GM12878 (cell line): ENCODE data around the gene KCNMB4.

ENCODE experiments used
- BACH1 ChIP-seq: fragments of 450-650 bp; IDR thresholded peaks from 2 replicates; pipeline ENCODE4 v1.6.1; 2017; ENCODE audit warnings: mild to moderate bottlenecking, borderline replicate concordance
- EP300 ChIP-seq, 2 experiments: fragments of 150-350 bp in 1 of 2; IDR thresholded peaks; 2 replicates each; pipeline ENCODE4 v1.6.1; 2011 to 2012; ENCODE audit warnings: low read depth in 2 of 2, low read length in 2 of 2, borderline replicate concordance in 1 of 2, improper control_type of control experiment in 1 of 2, inconsistent platforms in 1 of 2; ENCODE audit not compliant: control insufficient read depth in 1 of 2
- EZH2 ChIP-seq: IDR thresholded peaks from 2 replicates; pipeline ENCODE4 v1.6.1; 2012; ENCODE audit warnings: low read depth, mild to moderate bottlenecking, control low read depth, inconsistent platforms, low read length, borderline replicate concordance; ENCODE audit not compliant: control insufficient read depth
- HDGF ChIP-seq: fragments of 450-650 bp; IDR thresholded peaks from 2 replicates; pipeline ENCODE4 v1.6.1; 2016; ENCODE audit warnings: antibody characterized with exemption
- MTA3 ChIP-seq: IDR thresholded peaks from 2 replicates; pipeline ENCODE4 v1.6.1; 2012; ENCODE audit warnings: low read length, inconsistent platforms, borderline replicate concordance
- NR2C2 ChIP-seq: IDR thresholded peaks from 2 replicates; pipeline ENCODE4 v1.6.1; 2011; ENCODE audit warnings: borderline replicate concordance, low read depth; ENCODE audit not compliant: control insufficient read depth, insufficient read length
- POLR2A ChIP-seq: IDR thresholded peaks from 2 replicates; pipeline ENCODE4 v1.6.1; 2011; ENCODE audit warnings: low read depth, mild to moderate bottlenecking, low read length
- SP1 ChIP-seq: IDR thresholded peaks from one replicate; pipeline ENCODE4 v1.6.1; 2011; ENCODE audit warnings: low read depth, low read length
- TAF1 ChIP-seq: IDR thresholded peaks from 2 replicates; pipeline ENCODE4 v1.6.1; 2011; ENCODE audit warnings: mild to moderate bottlenecking, low read depth, low read length, borderline replicate concordance
- YY1 ChIP-seq: IDR thresholded peaks from 2 replicates; pipeline ENCODE4 v1.6.1; 2011; ENCODE audit warnings: low read depth, mild to moderate bottlenecking, low read length
- TF ChIP-seq, protein P1 (sequence below): IDR thresholded peaks from 2 replicates; pipeline ENCODE4 v1.6.1; 2012; ENCODE audit warnings: mild to moderate bottlenecking, low read depth, low read length
- TF ChIP-seq, protein P2 (sequence below), 3 experiments: IDR thresholded peaks in 2 of 3; conservative IDR thresholded peaks in 1 of 3; 2 replicates each; pipeline ENCODE4 v1.5.1; 2011; ENCODE audit warnings: low read depth in 3 of 3, low read length in 3 of 3, mild to moderate bottlenecking in 3 of 3, control low read depth in 2 of 3, moderate library complexity in 2 of 3, inconsistent platforms in 1 of 3, mixed read lengths in 1 of 3; ENCODE audit not compliant: control insufficient read depth in 2 of 3, insufficient read depth in 1 of 3; ENCODE audit errors: extremely low read depth in 1 of 3
- TF ChIP-seq, protein P3 (sequence below): fragments of 450-650 bp; IDR thresholded peaks from 2 replicates; pipeline ENCODE4 v1.6.1; 2017; ENCODE audit warnings: antibody characterized with exemption, mild to moderate bottlenecking, moderate library complexity
- TF ChIP-seq, protein P4 (sequence below): IDR thresholded peaks from 2 replicates; pipeline ENCODE4 v1.6.1; 2011; ENCODE audit warnings: low read depth, mild to moderate bottlenecking, low read length, moderate library complexity, borderline replicate concordance; ENCODE audit errors: extremely low read depth

DNA sequence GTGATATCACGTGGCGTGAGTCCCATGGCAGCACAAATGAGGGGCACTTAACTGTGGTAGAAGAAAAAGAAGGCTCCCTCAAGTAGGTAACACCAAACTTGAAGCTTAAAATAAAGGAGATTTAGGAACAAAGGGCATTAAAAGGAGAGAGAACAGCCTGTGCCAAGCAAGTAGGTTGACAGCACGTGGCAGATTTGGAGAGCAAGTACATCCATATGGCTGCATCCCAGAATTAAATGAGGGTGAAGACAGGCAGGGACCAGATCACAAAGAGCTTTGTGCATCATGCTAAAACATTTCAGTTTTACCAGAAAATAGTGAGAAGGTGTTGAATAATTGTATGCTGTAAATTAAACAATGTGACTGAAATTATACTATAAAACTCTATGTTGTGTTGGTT is 32.8 kb downstream of the KCNMB4 start:
- no peak for TF ChIP-seq NR2C2
- TF ChIP-seq YY1, result no peak
- TF ChIP-seq, protein P1, sequence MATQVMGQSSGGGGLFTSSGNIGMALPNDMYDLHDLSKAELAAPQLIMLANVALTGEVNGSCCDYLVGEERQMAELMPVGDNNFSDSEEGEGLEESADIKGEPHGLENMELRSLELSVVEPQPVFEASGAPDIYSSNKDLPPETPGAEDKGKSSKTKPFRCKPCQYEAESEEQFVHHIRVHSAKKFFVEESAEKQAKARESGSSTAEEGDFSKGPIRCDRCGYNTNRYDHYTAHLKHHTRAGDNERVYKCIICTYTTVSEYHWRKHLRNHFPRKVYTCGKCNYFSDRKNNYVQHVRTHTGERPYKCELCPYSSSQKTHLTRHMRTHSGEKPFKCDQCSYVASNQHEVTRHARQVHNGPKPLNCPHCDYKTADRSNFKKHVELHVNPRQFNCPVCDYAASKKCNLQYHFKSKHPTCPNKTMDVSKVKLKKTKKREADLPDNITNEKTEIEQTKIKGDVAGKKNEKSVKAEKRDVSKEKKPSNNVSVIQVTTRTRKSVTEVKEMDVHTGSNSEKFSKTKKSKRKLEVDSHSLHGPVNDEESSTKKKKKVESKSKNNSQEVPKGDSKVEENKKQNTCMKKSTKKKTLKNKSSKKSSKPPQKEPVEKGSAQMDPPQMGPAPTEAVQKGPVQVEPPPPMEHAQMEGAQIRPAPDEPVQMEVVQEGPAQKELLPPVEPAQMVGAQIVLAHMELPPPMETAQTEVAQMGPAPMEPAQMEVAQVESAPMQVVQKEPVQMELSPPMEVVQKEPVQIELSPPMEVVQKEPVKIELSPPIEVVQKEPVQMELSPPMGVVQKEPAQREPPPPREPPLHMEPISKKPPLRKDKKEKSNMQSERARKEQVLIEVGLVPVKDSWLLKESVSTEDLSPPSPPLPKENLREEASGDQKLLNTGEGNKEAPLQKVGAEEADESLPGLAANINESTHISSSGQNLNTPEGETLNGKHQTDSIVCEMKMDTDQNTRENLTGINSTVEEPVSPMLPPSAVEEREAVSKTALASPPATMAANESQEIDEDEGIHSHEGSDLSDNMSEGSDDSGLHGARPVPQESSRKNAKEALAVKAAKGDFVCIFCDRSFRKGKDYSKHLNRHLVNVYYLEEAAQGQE, result no peak
- TF ChIP-seq, protein P2, sequence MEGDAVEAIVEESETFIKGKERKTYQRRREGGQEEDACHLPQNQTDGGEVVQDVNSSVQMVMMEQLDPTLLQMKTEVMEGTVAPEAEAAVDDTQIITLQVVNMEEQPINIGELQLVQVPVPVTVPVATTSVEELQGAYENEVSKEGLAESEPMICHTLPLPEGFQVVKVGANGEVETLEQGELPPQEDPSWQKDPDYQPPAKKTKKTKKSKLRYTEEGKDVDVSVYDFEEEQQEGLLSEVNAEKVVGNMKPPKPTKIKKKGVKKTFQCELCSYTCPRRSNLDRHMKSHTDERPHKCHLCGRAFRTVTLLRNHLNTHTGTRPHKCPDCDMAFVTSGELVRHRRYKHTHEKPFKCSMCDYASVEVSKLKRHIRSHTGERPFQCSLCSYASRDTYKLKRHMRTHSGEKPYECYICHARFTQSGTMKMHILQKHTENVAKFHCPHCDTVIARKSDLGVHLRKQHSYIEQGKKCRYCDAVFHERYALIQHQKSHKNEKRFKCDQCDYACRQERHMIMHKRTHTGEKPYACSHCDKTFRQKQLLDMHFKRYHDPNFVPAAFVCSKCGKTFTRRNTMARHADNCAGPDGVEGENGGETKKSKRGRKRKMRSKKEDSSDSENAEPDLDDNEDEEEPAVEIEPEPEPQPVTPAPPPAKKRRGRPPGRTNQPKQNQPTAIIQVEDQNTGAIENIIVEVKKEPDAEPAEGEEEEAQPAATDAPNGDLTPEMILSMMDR (IDR thresholded peaks at IDR 0.05 in 2 of 3, conservative IDR thresholded peaks at IDR 0.05 in 1 of 3; ENCODE audit: control insufficient read depth in 2 of 3, extremely low read depth in 1 of 3, insufficient read depth in 1 of 3, low read depth in 3 of 3, low read length in 3 of 3), result no peak
- no peak for TF ChIP-seq SP1
- TF ChIP-seq, protein P3, sequence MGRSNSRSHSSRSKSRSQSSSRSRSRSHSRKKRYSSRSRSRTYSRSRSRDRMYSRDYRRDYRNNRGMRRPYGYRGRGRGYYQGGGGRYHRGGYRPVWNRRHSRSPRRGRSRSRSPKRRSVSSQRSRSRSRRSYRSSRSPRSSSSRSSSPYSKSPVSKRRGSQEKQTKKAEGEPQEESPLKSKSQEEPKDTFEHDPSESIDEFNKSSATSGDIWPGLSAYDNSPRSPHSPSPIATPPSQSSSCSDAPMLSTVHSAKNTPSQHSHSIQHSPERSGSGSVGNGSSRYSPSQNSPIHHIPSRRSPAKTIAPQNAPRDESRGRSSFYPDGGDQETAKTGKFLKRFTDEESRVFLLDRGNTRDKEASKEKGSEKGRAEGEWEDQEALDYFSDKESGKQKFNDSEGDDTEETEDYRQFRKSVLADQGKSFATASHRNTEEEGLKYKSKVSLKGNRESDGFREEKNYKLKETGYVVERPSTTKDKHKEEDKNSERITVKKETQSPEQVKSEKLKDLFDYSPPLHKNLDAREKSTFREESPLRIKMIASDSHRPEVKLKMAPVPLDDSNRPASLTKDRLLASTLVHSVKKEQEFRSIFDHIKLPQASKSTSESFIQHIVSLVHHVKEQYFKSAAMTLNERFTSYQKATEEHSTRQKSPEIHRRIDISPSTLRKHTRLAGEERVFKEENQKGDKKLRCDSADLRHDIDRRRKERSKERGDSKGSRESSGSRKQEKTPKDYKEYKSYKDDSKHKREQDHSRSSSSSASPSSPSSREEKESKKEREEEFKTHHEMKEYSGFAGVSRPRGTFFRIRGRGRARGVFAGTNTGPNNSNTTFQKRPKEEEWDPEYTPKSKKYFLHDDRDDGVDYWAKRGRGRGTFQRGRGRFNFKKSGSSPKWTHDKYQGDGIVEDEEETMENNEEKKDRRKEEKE, result no peak
- TF ChIP-seq EZH2, result no peak
- TF ChIP-seq POLR2A, result no peak
- no peak for TF ChIP-seq TAF1
- no peak for TF ChIP-seq EP300 (IDR thresholded peaks at IDR 0.05; ENCODE audit: borderline replicate concordance in 1 of 2, control insufficient read depth in 1 of 2, low read depth in 2 of 2, low read length in 2 of 2)
- TF ChIP-seq MTA3, result no peak
- TF ChIP-seq BACH1, result no peak
- TF ChIP-seq, protein P4, sequence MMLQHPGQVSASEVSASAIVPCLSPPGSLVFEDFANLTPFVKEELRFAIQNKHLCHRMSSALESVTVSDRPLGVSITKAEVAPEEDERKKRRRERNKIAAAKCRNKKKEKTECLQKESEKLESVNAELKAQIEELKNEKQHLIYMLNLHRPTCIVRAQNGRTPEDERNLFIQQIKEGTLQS, result no peak
- no peak for TF ChIP-seq HDGF
